ENCODE results near the gene ADAMTS9. TPM values are rescaled to one million over a fixed set of nuclear protein-coding genes. Genes with fewer than 3 reads are reported as not detected.

Gene ADAMTS9
- total RNA-seq, 2 donors from 2014 or later = 16.1 to 38.0 TPM

GRCh38 chr3:64473466-64473865 lies 214.3 kb downstream of the ADAMTS9 start:
- H3K36me3 Mint-ChIP-seq (ENCODE audit: low read depth) = peaks cover 11% of the 10 kb centered on the region
- no peaks in the 10 kb centered on the region for H3K4me1 Mint-ChIP-seq
- no peaks in the 10 kb centered on the region for H3K27me3 ChIP-seq (ENCODE audit: control insufficient read depth, insufficient read depth, low read length, poor library complexity, severe bottlenecking)
- no peak overlapping the region for H3K9ac ChIP-seq (ENCODE audit: extremely low read depth, low read length, poor library complexity, severe bottlenecking)
- H3K9me3 ChIP-seq (ENCODE audit: control insufficient read depth, low read length) = no peaks in the 10 kb centered on the region
- H3K4me3 Mint-ChIP-seq = no peak overlapping the region
- peaks cover 32% of the 10 kb centered on the region for H3K9me3 Mint-ChIP-seq
- H3K4me3 ChIP-seq (ENCODE audit: low read length) = no peak overlapping the region
- 83% methylated on average over 1 of the region's 1 CpG; no CpG with 5 or more reads in 1 of the 2 experiments for WGBS, 2 experiments (ENCODE audit: insufficient coverage in 1 of 2, insufficient read length in 1 of 2)
- H3K27me3 Mint-ChIP-seq (ENCODE audit: insufficient read depth) = peaks cover 5% of the 10 kb centered on the region
- H3K4me1 ChIP-seq (ENCODE audit: control insufficient read depth, insufficient read depth, low read length) = no peaks in the 10 kb centered on the region
- TF ChIP-seq CTCF (conservative IDR thresholded peaks at IDR 0.05) = no peak
- H3K27ac Mint-ChIP-seq = no peak overlapping the region
- H3K27ac ChIP-seq (ENCODE audit: low read depth, low read length) = no peak overlapping the region
- DNase-seq = no peak
- no peaks in the 10 kb centered on the region for H3K36me3 ChIP-seq (ENCODE audit: control insufficient read depth, insufficient read depth, low read length)

- Mint-ChIP-seq H3K27ac (no peak overlapping the region), H3K4me3 (no peak overlapping the region), H3K9me3 (peaks cover 13% of the 10 kb centered on the region), H3K36me3 (ENCODE audit: low read depth) (peaks cover 5% of the 10 kb centered on the region), H3K4me1 (no peaks in the 10 kb centered on the region), H3K27me3 (ENCODE audit: insufficient read depth) (peaks cover 2% of the 10 kb centered on the region)
- no peak overlapping the region for H3K4me3 ChIP-seq (ENCODE audit: low read length)
- no peaks in the 10 kb centered on the region for H3K4me1 ChIP-seq (ENCODE audit: control insufficient read depth, insufficient read depth, low read length)
- 94 to 100% methylated on average over 3 to 5 of the region's 5 CpGs for WGBS, 2 experiments (ENCODE audit: insufficient coverage in 1 of 2, insufficient read length in 1 of 2)
- TF ChIP-seq CTCF (conservative IDR thresholded peaks at IDR 0.05) = no peak
- no peaks in the 10 kb centered on the region for H3K9me3 ChIP-seq (ENCODE audit: control insufficient read depth, low read length)
- H3K27me3 ChIP-seq (ENCODE audit: control insufficient read depth, insufficient read depth, low read length, poor library complexity, severe bottlenecking) = no peaks in the 10 kb centered on the region
- H3K9ac ChIP-seq (ENCODE audit: extremely low read depth, low read length, poor library complexity, severe bottlenecking) = no peak overlapping the region
- DNase-seq = no peak
- H3K36me3 ChIP-seq (ENCODE audit: control insufficient read depth, insufficient read depth, low read length) = no peaks in the 10 kb centered on the region
- no peak overlapping the region for H3K27ac ChIP-seq (ENCODE audit: low read depth, low read length)
Observed at GRCh38 chr3:64470436-64470835, 217.4 kb downstream of the ADAMTS9 start.

- Mint-ChIP-seq H3K27ac (no peak overlapping the region), H3K4me1 (peaks cover 15% of the 10 kb centered on the region), H3K36me3 (ENCODE audit: low read depth) (no peaks in the 10 kb centered on the region), H3K27me3 (ENCODE audit: insufficient read depth) (peaks cover 2% of the 10 kb centered on the region), H3K9me3 (no peaks in the 10 kb centered on the region), H3K4me3 (no peak overlapping the region)
- H3K4me1 ChIP-seq (ENCODE audit: control insufficient read depth, insufficient read depth, low read length) = peaks cover 4% of the 10 kb centered on the region
- H3K27me3 ChIP-seq (ENCODE audit: control insufficient read depth, insufficient read depth, low read length, poor library complexity, severe bottlenecking) = no peaks in the 10 kb centered on the region
- no peak overlapping the region for H3K27ac ChIP-seq (ENCODE audit: low read depth, low read length)
- H3K9me3 ChIP-seq (ENCODE audit: control insufficient read depth, low read length) = no peaks in the 10 kb centered on the region
- no peak overlapping the region for H3K4me3 ChIP-seq (ENCODE audit: low read length)
- no peak overlapping the region for H3K9ac ChIP-seq (ENCODE audit: extremely low read depth, low read length, poor library complexity, severe bottlenecking)
- 73 to 92% methylated on average over 3 to 5 of the region's 5 CpGs for WGBS, 2 experiments (ENCODE audit: insufficient coverage in 1 of 2, insufficient read length in 1 of 2)
- peak; percentile 23 for DNase-seq
- no peaks in the 10 kb centered on the region for H3K36me3 ChIP-seq (ENCODE audit: control insufficient read depth, insufficient read depth, low read length)
- TF ChIP-seq CTCF (conservative IDR thresholded peaks at IDR 0.05) = no peak
Observed at GRCh38 chr3:64467255-64467944, 220.4 kb downstream of the ADAMTS9 start.

Data from endodermal cell (in vitro differentiated cells).